Suprapubic skin (tissue), 4 donors: Measurements from ENCODE around the gene CCDC148. TPM values are rescaled to one million over a fixed set of nuclear protein-coding genes. Genes with fewer than 3 reads are reported as not detected.
"Not testable (repeated sequence)": the region's sequence is repeated elsewhere in the genome, so short reads cannot be mapped to it uniquely, and the experiment has no call there.

Experiments
- DNase-seq, 2 donors: peaks; one replicate each; pipeline ENCODE4 v3.0.0-alpha.2; 2019; ENCODE audit warnings: low spot score in 2 of 2
- H3K27ac ChIP-seq: fragments of 200-600 bp; sonication (generic); one replicate; pipeline ENCODE4 v1.5.1; 2019
- H3K27me3 ChIP-seq: fragments of 200-600 bp; sonication (generic); one replicate; pipeline ENCODE4 v1.5.1; 2019
- H3K36me3 ChIP-seq: fragments of 200-600 bp; sonication (generic); one replicate; pipeline ENCODE4 v1.5.1; 2019
- H3K4me1 ChIP-seq: fragments of 200-600 bp; sonication (generic); one replicate; pipeline ENCODE4 v1.5.1; 2019
- H3K4me3 ChIP-seq: fragments of 200-600 bp; sonication (generic); one replicate; pipeline ENCODE4 v1.5.1; 2019; ENCODE audit warnings: mild to moderate bottlenecking
- H3K9me3 ChIP-seq: fragments of 200-600 bp; sonication (generic); one replicate; pipeline ENCODE4 v1.5.1; 2019
- EP300 ChIP-seq: sonication (generic); formaldehyde crosslinking; IDR thresholded peaks from one replicate; pipeline ENCODE4 v1.6.1; 2017; ENCODE audit warnings: antibody characterized with exemption
- POLR2A ChIP-seq, 2 donors: fragments of 450-650 bp; IDR thresholded peaks; one replicate each; pipeline ENCODE4 v1.6.1; 2017; ENCODE audit warnings: antibody characterized with exemption in 2 of 2, mild to moderate bottlenecking in 2 of 2, moderate library complexity in 2 of 2
- POLR2AphosphoS5 ChIP-seq, 3 donors: sonication (generic); formaldehyde crosslinking; IDR thresholded peaks; one replicate each; pipeline ENCODE4 v1.6.1; 2017; ENCODE audit warnings: antibody characterized with exemption in 3 of 3
- WGBS: methylation state at CpG from one replicate; pipeline ENCODE4 v1.1.5; 2018; 5-methylcytosine and 5-hydroxymethylcytosine counted together
- total RNA-seq, 4 donors: library from RNA; depleted of rRNA; stranded (reverse); fragments of >200 nt; gene quantifications; one replicate each; pipeline ENCODE4 v1.1.0, GENCODE V29; 2016
- TF ChIP-seq, protein P1 (sequence below), 2 donors: fragments of 200-600 bp in 1 of 2; fragments of 450-650 bp in 1 of 2; sonication (generic) in 1 of 2; IDR thresholded peaks; one replicate each; pipeline ENCODE4 v1.5.1; 2016 to 2019; ENCODE audit warnings: antibody characterized with exemption in 2 of 2, mild to moderate bottlenecking in 1 of 2, moderate library complexity in 1 of 2

Gene CCDC148
- total RNA-seq, 4 donors from 2014 or later: 0.29 to 0.72 (median 0.42) TPM; not detected in 1

DNA sequence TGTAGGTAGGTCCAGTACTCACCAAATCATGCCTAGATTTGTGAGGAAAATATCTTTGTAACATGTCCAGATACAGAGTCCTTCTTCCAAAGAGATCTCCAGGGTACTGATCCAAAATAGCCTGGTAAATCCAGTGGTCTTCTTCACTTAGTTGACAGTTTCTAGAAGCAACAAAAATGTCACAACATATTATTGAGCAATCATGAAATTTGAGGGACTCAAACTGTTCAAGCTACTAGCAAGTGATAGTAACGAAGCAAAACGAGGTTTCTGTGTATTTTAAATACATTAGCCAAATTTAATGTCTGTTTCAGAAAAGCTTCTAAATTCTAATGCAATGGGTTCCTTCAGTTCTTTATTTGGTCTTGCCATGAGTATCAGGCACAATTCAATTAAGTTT, 142.8 kb downstream of the CCDC148 start:
- Histone ChIP-seq H3K27ac (no peak overlapping the region), H3K27me3 (no peaks in the 10 kb centered on the region), H3K9me3 (no peaks in the 10 kb centered on the region), H3K4me1 (no peaks in the 10 kb centered on the region), H3K4me3 (no peak overlapping the region), H3K36me3 (no peaks in the 10 kb centered on the region)
- 80% methylated on average over 2 of the region's 2 CpGs for WGBS
- DNase-seq: no peak
- TF ChIP-seq EP300: no peak
- TF ChIP-seq POLR2A (IDR thresholded peaks at IDR 0.05): no peak

- no peak overlapping the region for H3K27ac ChIP-seq
- 85% methylated on average over 1 of the region's 1 CpG for WGBS
- no peaks in the 10 kb centered on the region for H3K36me3 ChIP-seq
- no peak for DNase-seq
- no peaks in the 10 kb centered on the region for H3K4me1 ChIP-seq
- TF ChIP-seq, protein P1, sequence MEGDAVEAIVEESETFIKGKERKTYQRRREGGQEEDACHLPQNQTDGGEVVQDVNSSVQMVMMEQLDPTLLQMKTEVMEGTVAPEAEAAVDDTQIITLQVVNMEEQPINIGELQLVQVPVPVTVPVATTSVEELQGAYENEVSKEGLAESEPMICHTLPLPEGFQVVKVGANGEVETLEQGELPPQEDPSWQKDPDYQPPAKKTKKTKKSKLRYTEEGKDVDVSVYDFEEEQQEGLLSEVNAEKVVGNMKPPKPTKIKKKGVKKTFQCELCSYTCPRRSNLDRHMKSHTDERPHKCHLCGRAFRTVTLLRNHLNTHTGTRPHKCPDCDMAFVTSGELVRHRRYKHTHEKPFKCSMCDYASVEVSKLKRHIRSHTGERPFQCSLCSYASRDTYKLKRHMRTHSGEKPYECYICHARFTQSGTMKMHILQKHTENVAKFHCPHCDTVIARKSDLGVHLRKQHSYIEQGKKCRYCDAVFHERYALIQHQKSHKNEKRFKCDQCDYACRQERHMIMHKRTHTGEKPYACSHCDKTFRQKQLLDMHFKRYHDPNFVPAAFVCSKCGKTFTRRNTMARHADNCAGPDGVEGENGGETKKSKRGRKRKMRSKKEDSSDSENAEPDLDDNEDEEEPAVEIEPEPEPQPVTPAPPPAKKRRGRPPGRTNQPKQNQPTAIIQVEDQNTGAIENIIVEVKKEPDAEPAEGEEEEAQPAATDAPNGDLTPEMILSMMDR (IDR thresholded peaks at IDR 0.05): no peak
- no peak for TF ChIP-seq POLR2A (IDR thresholded peaks at IDR 0.05)
- no peak for TF ChIP-seq EP300
- TF ChIP-seq POLR2AphosphoS5 (IDR thresholded peaks at IDR 0.05): no peak
- no peaks in the 10 kb centered on the region for H3K9me3 ChIP-seq
- H3K27me3 ChIP-seq: no peaks in the 10 kb centered on the region
- H3K4me3 ChIP-seq: no peak overlapping the region
These were observed 143.6 kb downstream of the CCDC148 start for GRCh38 chr2:158312981-158313380.

- not testable (repeated sequence) for H3K4me1 ChIP-seq, H3K27me3 ChIP-seq, H3K9me3 ChIP-seq, H3K4me3 ChIP-seq, H3K36me3 ChIP-seq, H3K27ac ChIP-seq, DNase-seq
- 98% methylated on average over 12 of the region's 27 CpGs for WGBS
These were observed 146.1 kb downstream of the CCDC148 start for GRCh38 chr2:158310407-158310806.

GRCh38 chr2:158305501-158305900, 151.1 kb downstream of the CCDC148 start:
- TF ChIP-seq, protein P1 (IDR thresholded peaks at IDR 0.05): no peak
- no peak for TF ChIP-seq EP300
- no peak for TF ChIP-seq POLR2AphosphoS5 (IDR thresholded peaks at IDR 0.05)
- no peaks in the 10 kb centered on the region for H3K36me3 ChIP-seq
- H3K27ac ChIP-seq: no peak overlapping the region
- 91% methylated on average over 2 of the region's 2 CpGs for WGBS
- no peaks in the 10 kb centered on the region for H3K9me3 ChIP-seq
- no peak for DNase-seq
- H3K4me1 ChIP-seq: no peaks in the 10 kb centered on the region
- no peaks in the 10 kb centered on the region for H3K27me3 ChIP-seq
- no peak overlapping the region for H3K4me3 ChIP-seq

- H3K27me3 ChIP-seq: no peaks in the 10 kb centered on the region
- H3K9me3 ChIP-seq: no peaks in the 10 kb centered on the region
- TF ChIP-seq POLR2AphosphoS5 (IDR thresholded peaks at IDR 0.05) (no peak), EP300 (no peak), POLR2A (IDR thresholded peaks at IDR 0.05) (no peak)
- TF ChIP-seq, protein P1 (IDR thresholded peaks at IDR 0.05): no peak
- H3K27ac ChIP-seq: no peak overlapping the region
- no peaks in the 10 kb centered on the region for H3K36me3 ChIP-seq
- H3K4me1 ChIP-seq: no peaks in the 10 kb centered on the region
- H3K4me3 ChIP-seq: no peak overlapping the region
- 77% methylated on average over 2 of the region's 2 CpGs for WGBS
- DNase-seq: no peak
These were observed 156.2 kb downstream of the CCDC148 start for GRCh38 chr2:158300394-158300793.

GRCh38 chr2:158297606-158298005, 158.9 kb downstream of the CCDC148 start:
- 55% methylated on average over 1 of the region's 1 CpG for WGBS
- H3K4me3 ChIP-seq: no peak overlapping the region
- H3K4me1 ChIP-seq: no peaks in the 10 kb centered on the region
- no peak overlapping the region for H3K27ac ChIP-seq
- no peaks in the 10 kb centered on the region for H3K27me3 ChIP-seq
- H3K36me3 ChIP-seq: no peaks in the 10 kb centered on the region
- TF ChIP-seq POLR2AphosphoS5 (IDR thresholded peaks at IDR 0.05): no peak
- TF ChIP-seq EP300: no peak
- TF ChIP-seq, protein P1 (IDR thresholded peaks at IDR 0.05): no peak
- no peak for TF ChIP-seq POLR2A (IDR thresholded peaks at IDR 0.05)
- H3K9me3 ChIP-seq: no peaks in the 10 kb centered on the region
- DNase-seq: no peak
